SH-SY5Y (cell line): Measurements from ENCODE around the gene YWHAH.

Experiments
- GATA2 ChIP-seq: IDR thresholded peaks from 2 replicates; pipeline ENCODE4 v1.6.1; 2011; ENCODE audit warnings: mild to moderate bottlenecking, low read depth, low read length
- GATA3 ChIP-seq: IDR thresholded peaks from 2 replicates; pipeline ENCODE4 v1.6.1; 2011; ENCODE audit warnings: low read depth, mild to moderate bottlenecking, low read length, moderate library complexity

The YWHAH gene

DNA sequence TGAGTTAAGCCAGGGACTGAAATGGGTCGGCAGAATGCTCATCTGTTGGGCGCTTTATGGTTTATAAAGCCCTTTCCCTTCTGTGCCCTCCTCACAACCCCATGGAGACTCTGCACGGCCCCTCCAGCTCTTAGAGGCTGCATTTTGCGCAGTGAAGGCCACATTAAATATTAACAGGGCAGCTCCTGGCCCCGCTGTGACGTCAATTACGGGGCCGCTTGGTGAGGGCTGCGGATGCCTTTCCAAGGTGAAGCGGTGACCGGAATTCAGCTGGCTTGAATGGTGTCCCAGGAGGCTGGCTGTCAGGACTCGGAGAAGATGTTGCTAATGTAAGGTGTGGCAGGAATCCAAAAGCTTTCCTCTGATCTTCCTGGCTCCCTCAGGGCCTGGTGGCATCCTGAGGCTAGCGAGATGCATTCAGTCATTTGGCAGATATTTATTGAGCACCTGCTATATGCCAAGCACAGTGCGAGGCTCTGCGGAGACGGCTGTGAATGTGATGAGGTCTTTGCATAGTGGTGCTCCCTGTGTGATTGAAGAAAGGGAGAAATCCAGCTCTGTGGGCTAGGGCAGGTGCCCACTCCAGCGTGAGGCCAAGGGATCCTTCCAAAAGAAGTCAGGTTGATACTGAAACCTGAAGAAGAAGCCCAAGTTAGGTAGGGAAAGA is 10.4 kb upstream of the YWHAH start:
- no peak for TF ChIP-seq GATA3
- TF ChIP-seq GATA2: no peak

DNA sequence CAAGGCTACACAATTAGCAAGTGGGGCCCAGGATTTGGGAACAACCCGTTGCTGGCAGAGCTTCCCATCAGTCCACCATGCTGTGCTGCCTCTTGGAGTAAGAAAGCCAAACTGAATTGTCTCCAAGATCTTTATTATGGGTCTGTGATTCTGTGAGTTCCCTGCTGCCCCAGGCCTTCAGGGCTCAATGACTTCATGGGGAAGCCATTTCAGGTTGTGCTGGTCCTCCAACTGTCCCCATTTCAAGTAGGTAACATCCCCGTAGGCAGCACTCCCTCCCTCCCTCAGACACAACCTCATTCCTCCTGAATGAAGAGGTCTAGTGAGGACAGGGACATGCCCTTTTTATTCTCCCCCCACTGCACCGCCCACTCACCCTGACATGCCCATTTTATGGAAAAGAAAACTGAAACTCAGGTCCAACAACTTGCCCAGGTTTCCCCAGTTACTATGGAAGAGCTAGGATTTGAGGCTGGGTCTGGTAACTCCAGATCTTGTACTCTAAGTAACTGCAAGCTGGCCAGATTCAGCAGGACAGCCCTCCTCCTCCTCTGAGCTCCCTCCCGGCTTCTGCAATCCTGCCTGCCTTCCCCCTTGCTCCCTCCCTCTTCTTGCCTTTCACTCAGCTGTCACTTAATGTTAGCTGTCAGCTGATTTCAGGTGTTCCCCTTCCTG is 8.2 kb upstream of the YWHAH start:
- TF ChIP-seq GATA3: no peak
- TF ChIP-seq GATA2: no peak

DNA sequence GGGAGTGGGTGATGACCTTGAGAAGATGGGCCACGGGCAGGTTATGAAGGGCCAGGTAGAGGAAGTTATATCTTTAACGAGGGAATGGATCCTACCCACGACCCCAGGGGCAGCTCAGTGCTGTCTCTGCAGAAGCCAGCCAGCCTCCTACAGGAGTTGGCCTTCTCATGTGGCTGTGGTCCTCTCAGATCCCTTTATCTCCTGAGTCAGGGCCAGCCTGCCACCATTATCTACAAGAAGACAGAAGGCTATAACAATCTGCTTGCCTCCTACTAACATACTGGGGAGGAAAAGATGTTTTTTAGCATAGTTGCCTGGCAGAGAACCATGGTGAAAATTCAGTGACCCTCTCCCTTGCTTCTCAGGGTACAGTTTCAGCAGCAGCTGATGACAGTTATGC is 7.0 kb upstream of the YWHAH start:
- no peak for TF ChIP-seq GATA3
- no peak for TF ChIP-seq GATA2

GRCh38 chr22:31938296-31938695 is 6.0 kb upstream of the YWHAH start:
- TF ChIP-seq GATA3 (no peak), GATA2 (no peak)

GRCh38 chr22:31940506-31940905 is 3.8 kb upstream of the YWHAH start:
- TF ChIP-seq GATA3 (no peak), GATA2 (no peak)

- TF ChIP-seq GATA3 (no peak), GATA2 (no peak)
Measured at GRCh38 chr22:31942091-31942490, 2.2 kb upstream of the YWHAH start.

DNA sequence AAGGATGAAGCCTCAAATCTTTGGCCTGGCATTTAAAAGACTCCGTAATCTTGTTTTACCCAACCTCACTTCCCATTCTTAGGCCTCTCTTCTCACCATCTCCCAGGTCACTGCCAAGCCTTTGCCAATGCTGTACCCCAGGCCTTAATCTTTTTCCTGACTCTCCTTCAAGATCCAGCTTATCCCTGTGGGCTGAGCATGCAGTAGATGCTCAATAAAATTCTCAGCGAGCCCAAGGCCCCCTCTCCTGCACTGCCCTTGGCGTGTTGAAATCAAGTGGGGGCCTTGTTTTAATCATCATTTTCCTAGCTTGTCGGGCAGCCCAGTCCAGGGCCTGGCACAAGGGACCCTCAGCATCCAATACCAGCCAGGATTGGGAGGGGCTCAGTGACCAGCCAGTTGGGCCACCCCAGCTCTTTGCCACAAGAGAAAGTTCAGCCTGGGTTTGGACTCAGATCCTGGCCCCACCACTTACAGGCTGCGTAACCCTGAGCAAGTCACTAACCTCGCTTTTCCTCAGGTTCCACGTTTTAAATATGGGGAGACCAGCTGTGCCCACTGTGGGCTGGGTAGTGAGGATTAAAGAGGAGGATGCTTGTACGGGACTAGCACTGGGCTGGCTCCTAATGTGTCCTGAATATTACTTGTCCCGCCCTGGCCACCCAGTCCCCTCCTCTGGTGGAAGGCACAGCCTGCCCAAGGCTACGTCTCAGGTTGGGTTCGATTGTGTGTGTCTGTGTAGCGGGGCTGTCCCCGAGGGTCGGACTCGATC is 943 bp upstream of the YWHAH start:
- TF ChIP-seq GATA3: no peak
- TF ChIP-seq GATA2: no peak

GRCh38 chr22:31944700-31945442 is 536 bp downstream of the YWHAH start:
- no peak for TF ChIP-seq GATA2
- TF ChIP-seq GATA3: no peak

DNA sequence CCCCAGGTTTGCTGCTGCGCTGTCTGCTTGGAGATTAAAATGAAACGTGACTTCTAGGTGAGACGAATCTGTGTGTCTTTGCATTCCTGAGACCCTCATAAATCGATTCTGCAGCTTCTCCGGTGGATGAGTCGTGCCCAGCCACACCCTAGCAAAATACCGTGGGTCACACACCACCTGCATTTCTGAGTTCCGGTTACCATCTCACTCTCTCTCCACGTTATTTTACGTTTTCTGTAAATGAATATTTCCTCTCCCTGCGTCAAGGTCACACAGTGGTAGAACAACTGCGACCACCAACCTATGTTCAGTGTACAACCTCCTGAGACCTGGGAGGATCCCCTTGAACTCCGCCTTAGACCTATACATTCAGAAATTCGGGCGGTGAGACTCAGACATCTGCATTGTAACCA is 1.1 kb downstream of the YWHAH start:
- TF ChIP-seq GATA2 (no peak), GATA3 (no peak)

DNA sequence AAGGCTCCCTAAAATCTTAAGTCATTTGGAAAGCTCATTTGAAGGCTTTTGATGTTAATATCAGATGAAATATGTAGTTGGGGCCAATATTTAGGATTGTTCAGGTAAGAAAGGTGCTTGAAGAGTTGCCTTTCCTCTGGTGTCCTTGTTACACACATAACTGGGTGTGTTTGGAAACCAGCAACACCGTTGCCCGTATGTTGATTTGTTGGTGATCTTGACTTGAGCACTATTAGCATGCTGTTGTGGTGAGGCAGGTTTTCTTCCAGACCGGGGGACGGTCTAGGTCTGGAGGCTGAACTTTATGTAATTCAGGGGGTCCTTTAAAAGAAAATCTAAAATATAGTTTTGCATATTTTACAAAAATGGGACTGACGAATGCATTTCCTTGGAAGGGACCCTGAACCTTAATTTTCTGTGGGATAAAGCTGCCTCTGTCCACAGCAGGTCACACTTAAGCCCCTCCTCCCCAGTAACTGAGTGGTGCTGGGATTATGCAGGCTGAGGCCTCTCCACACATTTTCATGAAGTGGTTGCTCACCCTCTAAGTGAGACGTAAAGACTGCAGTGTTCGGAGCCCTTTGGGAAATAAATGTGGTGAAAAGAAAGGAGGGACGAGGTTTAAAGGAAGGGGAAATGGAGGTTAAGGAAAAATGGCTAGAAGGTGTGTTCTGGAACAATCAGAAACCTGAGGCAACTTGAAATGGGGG is 1.8 kb downstream of the YWHAH start:
- TF ChIP-seq GATA2 (no peak), GATA3 (no peak)

DNA sequence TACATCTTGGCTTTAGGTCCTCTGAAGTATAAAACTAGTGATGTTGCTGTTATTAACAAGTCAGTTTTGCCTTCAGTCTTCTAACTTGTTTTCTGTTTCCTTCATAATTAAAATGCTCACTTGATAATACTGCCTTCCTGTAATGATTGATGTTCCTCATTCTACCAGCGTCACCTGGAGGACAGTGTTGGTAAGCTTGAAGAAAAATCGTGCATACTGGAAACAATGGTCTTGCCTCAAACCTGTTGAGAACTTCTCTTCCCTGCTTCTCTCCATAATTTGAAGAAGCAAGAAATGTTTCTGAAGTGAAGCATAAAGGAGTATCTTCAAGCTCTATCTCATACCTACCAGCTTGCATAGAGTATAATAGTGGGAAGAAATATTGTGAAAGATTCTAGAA is 3.0 kb downstream of the YWHAH start:
- TF ChIP-seq GATA2: no peak
- no peak for TF ChIP-seq GATA3

DNA sequence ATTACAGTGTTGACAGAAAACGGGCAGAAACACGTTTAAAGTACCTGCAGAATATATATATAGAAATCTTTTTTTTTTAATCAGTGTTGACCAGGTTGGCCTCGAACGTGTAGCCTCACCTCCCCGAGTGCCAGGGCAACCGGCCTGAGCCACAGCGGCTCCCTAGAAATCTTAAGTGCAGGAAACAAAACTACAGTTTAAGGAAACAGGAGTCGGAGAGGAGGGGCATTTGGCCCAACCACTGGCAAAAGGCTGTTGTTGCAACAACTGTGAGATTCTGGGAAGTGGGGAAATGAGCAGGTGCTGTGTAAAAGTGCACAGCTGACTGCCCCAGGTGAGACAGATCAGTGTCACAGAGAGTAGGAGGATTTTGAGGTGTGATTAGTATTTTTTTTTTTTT is 3.7 kb downstream of the YWHAH start:
- TF ChIP-seq GATA3 (no peak), GATA2 (no peak)

GRCh38 chr22:31950226-31950625 is 5.9 kb downstream of the YWHAH start:
- TF ChIP-seq GATA2: no peak
- no peak for TF ChIP-seq GATA3
